GM21825 (cell line): Measurements from ENCODE around the gene AMZ1.

ENCODE experiments used
- ATAC-seq: cut with Tn5 transposase; IDR thresholded peaks from one replicate; pipeline ENCODE4 v1.9.1; 2021; ENCODE audit warnings: mild to moderate bottlenecking, moderate library complexity; ENCODE audit not compliant: unreplicated experiment

Gene AMZ1

DNA sequence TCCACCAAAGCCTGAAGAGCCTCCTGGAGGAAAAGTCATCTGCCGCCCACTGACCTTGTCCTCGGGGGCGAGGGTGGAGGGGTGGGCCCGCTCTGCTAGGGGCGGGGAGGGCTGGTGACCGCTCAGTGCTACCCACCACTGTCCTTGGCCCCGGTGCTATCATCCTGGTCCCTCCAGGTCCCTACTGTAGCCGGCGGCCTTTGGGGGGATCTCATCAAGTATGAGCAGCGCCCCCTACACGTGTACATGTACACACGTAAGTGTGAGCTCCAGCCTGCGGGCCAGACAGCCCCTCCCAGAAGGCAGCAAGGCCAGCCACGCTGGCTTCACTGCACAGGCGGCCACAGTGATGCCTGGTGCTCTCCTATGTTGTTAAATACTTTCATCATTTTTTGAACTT is 36.7 kb upstream of the AMZ1 start:
- ATAC-seq: no peak

DNA sequence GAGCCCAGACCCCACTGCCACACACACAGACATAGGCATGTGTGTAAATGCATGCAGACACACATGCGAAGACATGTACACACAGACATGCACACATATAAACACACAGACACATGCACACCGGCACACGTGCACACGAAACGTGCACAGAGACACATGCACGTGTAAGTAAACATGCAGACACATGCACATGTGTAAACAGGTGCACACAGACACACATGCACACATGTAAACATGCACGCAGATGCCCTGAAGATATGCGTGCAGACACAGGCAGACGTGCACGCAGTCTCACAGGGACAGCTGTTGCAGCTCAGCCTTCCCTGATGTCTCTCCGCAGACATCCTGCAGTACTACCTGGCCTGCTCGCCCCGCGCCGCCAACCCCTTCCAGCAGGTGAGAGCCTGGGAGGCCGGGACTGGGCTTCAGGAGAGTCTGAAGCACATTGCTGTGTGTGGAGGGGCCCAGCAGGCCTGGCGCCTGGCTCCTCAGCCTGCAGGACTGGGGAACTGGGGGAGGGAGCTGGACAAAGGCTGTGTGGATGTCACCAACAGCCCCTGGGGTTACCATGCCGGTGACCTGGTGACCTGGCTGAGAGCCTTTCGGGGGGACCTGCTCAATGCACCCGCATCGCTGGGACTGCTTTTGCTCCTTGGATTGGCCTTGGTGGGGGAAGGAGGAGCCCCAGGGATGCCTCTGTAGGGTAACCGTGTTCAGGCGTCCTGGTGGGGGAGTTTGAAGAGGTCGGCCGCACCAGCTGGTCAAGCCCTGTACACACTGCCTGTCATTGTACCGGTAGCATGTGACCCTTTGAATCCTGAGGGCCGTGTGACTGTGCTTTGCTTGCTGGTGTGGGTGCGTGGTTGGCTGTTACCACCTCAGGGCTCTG is 35.9 kb upstream of the AMZ1 start:
- no peak for ATAC-seq

DNA sequence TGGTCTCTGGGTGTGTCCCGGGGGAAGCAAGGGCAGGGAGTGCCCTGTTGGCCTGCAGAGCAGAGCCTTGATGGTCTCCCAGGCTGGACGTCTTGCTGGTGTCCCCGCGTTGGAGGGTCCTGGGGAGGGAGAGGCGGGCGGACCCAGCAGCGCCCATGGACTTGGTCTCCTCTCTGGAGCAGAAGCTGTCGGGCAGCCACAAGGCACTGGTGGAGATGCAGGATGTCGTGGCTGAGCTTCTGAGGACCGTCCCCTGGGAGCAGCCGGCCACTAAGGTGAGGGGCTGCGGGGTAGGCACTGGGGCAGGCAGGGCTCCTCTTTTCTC is 35.3 kb upstream of the AMZ1 start:
- no peak for ATAC-seq

GRCh38 chr7:2654059-2654458 is 33.9 kb upstream of the AMZ1 start:
- no peak for ATAC-seq

DNA sequence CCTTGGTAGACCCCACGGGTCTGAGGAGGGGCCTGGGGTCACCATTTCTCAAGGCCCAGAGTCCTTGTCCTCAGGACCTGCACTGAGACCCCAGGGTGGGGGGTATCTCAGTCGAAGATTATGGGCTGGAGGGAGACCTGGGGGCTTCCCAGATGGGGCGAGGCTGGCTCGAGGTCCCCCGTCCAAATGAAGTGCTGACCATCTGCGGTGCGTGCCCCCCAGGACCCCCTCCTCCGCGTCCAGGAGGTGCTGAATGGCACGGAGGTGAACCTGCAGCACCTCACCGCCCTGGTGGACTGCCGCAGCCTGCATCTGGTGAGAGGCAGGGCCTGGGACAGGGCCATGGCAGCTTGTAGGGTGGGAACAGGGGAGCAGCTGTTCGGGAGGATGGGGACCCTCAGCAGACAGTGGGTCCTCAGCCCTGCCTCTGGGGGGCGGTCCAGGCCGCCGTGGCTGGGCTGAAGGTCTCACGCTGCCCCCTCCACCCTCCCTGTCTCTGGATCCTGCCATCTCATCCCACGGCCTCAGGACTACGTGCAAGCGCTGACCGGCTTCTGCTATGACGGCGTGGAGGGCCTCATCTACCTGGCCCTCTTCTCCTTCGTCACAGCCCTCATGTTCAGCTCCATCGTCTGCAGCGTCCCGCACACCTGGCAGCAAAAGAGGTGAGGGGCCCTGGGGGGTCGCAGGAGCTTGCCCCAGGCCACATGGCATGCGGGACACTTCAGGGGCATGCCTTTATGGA is 32.0 kb upstream of the AMZ1 start:
- no peak for ATAC-seq

DNA sequence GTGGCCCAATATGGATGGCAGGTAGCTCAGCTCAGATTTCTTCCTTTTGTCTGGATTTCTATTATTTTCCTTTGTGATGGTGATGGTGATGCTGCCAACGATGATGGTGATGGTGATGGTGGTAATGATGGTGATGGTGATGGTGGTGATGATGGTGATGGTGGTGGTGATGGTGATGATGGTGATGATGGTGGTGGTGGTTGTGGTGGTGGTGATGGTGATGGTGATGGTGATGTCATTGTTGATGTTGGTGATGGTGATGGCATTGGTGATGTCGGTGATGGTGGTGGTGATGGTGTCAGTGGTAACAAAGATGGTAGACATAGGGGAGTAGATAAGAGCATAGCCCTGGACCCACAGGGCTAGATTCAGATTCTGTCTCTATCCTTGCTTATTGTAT is 30.8 kb upstream of the AMZ1 start:
- ATAC-seq: no peak

DNA sequence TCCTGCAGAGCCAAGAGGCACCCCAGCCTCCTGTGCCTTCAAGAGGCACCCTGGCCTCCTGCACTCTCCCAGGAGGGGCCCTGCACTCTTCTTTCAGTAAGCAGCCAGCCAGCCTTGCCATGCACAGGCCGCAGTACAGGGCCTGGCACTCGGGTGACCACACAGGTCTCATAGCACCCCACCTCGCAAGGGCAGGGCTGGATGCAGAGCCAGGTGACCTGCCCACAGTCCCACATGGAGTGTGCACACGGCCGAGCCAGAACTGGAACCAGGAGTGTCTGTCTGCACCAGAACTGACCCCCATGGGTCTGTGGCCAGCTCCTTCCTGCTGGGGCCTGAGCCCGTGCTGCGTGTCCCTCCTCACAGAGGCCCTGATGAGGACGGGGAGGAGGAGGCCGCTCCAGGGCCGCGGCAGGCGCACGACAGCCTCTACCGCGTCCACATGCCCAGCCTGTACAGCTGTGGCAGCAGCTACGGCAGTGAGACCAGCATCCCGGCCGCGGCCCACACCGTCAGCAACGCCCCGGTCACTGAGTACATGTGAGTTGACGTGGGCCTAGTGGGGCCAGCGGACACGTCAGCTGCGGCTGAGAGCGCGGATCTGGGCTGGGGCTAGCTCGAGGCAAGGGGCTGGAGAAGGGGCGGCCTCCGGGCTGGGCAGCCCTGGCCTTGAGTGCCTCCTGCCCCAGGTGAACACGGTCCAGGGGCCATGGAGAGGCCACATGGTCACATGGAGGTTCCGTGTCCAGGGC is 29.9 kb upstream of the AMZ1 start:
- no peak for ATAC-seq

DNA sequence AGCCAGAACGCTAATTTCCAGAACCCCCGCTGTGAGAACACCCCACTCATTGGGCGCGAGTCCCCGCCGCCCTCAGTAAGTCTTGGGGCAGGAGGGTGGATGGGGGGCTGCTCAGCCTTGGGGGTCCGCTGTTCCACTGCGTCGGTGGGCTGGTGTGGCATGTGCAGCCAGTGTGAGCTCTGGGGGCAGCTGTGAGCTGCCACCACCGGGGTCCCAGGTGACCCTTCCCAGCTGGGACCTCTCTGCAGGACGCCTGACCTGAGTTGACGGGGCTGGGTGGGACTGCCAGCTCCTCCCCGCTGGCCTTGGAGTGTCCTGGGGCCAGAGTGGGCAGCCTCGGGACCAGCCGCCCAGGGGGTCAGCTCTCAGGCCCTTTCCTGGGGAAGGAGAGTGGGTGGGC is 29.1 kb upstream of the AMZ1 start:
- ATAC-seq: no peak

DNA sequence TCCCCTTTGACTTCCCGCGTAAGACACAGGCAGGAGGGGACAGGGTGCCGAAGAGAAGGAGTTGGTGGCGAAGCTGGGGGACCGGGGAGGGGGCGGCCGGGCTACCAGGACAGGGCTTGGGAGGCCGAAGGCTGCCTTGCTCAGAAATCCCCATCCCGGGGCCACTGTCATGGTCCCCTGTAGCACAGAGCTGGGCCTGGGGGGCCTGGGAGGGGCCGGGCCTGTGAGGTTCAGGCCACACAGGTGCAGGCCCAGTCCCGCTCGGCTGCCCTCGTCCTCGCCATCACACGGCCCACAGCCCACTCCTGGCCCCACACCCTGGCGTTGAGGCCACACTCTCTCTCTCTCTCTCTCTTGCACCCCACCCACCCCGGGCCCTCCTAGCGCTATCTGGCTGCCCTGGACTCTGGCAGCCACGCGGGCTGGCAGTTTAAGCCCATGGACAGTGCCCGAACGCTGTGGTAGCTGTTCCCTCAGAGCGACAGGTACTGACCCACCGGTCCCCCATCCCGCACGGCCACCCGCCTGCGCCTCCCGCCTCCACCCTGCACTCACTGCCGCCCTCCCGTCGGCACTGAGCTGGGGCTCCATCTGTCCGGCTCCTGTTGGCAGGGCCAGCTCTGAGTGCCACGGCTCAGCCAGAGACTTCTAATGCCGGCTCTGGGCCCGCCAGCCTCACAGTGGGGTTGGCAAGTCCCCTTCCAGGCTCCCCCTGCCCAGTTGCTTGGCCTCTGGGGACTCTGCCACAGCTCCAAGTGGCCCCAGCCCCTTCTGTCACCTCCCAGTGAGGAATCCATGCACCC is 28.2 kb upstream of the AMZ1 start:
- no peak for ATAC-seq

- ATAC-seq: no peak
These were observed 27.5 kb upstream of the AMZ1 start for GRCh38 chr7:2660359-2661095.

- ATAC-seq: no peak
These were observed 26.9 kb upstream of the AMZ1 start for GRCh38 chr7:2661096-2661449.

DNA sequence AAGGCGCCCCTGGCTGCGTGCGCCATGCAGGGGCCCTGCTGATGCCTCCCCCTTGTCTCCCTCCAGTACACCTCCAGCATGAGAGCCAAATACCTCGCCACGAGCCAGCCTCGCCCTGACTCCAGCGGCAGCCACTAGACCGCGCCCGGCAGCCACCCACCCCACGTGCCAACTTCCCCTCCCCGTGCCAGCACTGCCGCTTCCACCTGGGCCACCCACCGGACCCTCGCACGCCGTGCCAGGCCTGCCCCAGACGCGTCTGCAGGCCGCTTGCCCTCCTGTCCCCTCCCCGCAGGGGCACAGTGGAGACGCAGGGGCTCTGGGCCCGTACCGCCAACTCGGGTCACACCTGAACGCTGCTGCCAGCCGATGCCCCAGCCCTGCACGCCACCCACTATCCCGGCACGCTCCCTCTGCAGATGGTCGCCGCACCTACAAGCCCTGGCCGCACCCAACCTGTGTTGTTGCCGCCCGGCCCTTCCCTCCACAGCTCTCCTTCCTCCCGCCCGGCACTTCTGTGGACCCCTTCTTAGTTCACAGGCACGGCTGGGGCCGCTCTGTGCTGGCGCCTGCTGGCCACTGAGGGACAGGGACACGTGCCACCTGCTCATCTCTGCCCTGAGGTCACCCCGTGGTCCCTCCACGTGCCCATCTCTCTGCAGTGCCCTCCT is 26.3 kb upstream of the AMZ1 start:
- no peak for ATAC-seq

DNA sequence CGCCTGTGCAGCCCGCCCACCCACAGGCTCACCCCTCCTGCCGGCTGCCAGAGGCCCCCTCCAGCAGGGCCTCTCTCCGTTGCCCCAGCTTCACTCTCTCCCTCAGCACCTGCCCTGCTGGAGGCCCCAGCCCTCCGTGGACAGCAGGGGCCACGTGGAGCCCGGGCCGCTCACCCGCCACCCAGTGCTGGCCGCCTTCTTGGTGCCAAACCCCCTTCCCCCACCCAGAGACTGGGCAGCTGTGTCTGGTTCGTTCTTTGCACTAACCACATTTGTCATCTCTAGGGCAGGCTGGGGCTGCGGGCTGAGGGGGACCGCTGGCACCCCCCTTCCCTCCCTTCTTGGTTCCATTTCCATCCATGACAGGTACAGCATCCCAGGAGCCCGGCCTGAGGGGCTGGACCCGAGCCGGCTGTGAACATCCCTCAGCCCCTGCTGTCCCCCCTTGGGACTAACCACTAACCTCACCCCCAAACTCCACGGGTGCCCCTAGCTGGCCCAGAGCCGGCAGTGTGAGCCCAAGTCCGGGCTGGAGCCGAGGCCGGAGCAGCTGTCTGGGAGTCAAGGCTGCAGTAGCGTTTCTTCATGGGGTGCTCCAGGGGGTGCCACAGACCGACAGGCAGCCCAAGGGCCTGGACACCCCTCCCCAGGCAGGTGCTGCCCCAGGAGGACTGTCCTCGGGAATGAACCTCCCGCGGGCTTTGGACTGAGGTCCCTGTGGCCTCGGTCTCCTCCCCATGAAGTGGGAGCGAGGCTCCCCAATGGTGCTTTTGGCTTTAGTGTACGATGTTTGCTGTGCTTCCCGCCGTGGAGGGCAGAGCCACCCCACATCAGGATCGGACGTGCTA is 25.5 kb upstream of the AMZ1 start:
- ATAC-seq: no peak

DNA sequence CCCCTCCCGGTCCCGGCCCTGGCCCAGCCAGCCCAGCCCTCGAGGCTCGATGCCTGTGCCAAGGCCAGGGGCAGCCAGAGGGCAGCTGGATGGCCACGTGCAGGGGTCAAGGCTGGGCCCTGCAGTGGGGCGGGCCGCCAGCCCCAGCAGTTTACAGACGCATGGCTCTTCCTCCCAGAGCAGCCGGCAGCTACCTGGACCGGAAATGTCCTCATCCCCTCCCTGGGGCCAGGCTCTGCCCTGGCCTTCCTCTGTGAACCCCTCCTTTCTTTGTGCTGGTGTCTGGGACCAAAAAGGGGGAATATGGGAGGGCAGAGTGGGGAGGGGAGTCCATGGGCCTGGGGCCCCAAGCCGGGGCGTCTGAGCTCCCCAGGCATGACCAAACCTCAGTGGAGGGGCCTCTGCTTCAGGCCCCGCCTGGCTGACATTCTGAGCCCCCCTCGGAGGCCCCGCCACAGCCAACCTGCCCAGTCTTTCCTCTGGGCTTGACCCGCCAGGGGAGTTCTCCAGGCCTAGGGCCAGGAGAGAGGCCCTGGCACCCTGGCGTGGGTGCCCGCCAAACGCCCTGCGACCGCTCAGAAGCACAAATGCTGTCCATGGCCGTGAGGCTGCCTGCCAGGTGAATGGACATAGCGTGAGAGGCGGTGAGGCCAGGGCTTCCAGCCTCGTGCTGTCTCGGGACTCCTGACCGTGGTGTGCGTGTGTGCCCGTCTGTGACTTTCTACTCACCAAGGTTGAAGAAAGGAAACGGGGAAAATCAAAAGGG is 24.7 kb upstream of the AMZ1 start:
- no peak for ATAC-seq

GRCh38 chr7:2663960-2664359 is 24.0 kb upstream of the AMZ1 start:
- no peak for ATAC-seq

- ATAC-seq: no peak
These were observed 22.6 kb upstream of the AMZ1 start for GRCh38 chr7:2665359-2665791.

DNA sequence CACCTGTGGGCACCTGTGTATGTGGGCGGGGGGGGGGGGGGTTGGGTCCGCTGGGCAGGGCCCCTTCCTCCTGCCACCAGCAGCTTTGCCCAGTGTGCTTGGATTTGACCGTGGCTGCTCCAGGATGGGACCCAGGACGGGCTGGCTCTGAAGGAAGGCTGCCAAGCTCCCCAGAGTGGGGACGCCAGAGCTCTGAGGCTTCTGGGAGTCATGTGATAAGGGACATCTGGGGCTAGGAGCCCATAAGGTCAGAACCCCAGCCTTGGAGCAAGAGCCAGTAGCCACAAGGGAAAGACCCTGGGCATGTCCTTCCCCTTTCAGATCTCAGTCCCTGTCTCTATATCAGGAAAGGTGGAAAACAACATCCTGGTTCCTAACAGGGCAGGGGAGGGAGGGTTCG is 21.8 kb upstream of the AMZ1 start:
- ATAC-seq: no peak

DNA sequence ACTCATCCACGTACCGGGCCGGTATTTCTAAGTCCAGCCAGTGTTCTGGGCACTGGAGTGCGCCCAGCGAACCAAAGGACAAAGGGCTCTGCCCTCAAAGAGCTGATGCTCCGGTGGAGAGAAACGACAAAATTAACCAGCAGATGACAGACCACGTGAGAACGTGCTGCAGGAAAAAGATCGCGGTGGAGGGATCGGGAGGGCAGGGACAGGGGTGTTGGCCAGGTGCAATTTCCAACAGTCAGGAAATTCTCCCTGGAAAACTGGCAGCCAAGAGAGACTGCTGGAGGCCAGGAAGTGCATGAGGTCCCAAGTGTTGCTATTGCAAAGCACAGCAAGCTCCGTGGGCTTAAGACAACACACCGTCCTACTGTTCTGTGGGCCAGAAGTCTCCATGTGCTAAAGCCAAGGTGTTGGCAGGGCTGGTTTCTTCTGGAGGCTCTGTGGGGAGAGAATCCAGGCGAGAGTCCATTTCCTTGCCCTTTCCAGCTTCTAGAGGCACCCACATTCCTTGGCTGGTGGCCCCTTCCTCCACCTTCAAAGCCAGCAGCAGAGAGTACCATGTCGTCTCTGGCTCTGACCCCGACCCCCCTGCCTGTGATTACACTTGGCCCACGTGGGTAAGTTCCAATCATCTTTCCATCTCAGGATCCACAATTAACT is 21.3 kb upstream of the AMZ1 start:
- ATAC-seq: no peak
